Sigmoid colon (tissue), 4 donors: ENCODE results near the gene SKP2.

Experiments
- CTCF ChIP-seq, 4 experiments: fragments of 450-650 bp in 3 of 4; fragments of 200-600 bp in 1 of 4; IDR thresholded peaks; one replicate each; pipeline ENCODE4 v1.5.1; 2016 to 2019; ENCODE audit warnings: antibody characterized with exemption in 4 of 4, mild to moderate bottlenecking in 3 of 4, moderate library complexity in 2 of 4
- EP300 ChIP-seq, 4 donors: sonication (generic); formaldehyde crosslinking; IDR thresholded peaks; one replicate each; pipeline ENCODE4 v1.6.1; 2017; ENCODE audit warnings: antibody characterized with exemption in 4 of 4
- POLR2A ChIP-seq, 2 donors: fragments of 450-650 bp; IDR thresholded peaks; one replicate each; pipeline ENCODE4 v1.6.1; 2016; ENCODE audit warnings: antibody characterized with exemption in 2 of 2, mild to moderate bottlenecking in 2 of 2, moderate library complexity in 2 of 2

GRCh38 chr5:36138900-36139683, 12.8 kb upstream of the SKP2 start:
- TF ChIP-seq CTCF (IDR thresholded peaks at IDR 0.05) (no peak), EP300 (IDR thresholded peaks at IDR 0.05) (no peak), POLR2A (IDR thresholded peaks at IDR 0.05) (no peak)
